HG03064 (cell line): ENCODE results near the gene SYCE3.

Source experiments
- ATAC-seq: cut with Tn5 transposase; IDR thresholded peaks from one replicate; pipeline ENCODE4 v1.9.1; 2021; ENCODE audit warnings: low read depth; ENCODE audit not compliant: unreplicated experiment

The SYCE3 gene

DNA sequence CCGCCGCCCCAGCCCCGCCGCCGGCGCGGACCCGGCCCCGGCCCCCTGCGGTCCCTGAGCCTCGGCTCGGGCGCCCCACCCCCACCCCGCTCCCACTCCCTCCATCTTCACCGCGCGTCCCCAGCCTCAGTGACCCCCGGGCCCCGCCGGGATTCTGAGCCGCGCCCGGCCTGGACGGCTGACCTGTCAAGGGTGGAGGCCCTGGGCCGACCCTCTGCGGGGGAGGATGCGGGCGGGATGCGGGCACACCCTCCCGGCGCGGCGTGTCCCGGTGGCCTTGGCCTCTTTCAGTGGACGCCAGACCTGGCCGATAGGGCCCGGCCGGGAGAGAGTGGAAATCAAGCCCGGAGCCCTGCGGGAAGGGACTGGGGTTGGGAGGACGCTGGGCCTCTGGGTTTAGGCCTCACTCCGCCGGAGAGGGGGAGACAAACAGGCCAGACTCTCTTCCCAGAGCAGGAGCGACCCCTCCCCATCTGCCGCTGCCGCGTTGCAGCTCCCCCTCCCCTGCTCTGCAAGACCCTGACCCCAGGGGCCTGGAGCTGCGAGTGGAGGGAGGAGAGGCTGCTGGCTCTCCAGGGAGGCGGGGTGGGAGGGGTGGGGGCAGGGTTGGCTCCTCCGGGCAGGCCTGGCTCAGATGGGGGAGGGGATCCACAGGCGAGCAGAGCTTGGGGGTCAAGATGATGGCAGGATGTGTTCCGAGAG lies 38.4 kb upstream of the SYCE3 start:
- ATAC-seq, result no peak

DNA sequence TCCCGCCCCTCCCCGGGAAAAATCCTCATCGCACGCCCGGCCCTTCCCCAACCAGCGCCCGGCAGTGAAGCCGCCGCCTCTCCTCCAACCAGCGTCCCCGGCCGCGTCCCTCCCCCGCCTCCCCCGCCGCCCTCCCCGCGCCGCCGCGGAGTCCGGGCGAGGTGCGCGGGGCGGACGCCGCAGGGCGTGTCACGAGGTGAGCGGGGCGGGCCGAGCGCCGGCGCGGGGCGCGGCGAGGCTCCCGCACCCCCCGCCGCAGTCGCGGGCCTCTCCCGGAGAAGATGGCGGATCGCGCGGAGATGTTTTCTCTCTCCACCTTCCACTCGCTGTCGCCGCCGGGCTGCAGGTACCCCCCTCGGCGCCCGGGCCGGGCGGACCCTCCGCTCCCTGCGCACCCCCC lies 37.8 kb upstream of the SYCE3 start, which contains the start of gene MAPK8IP2:
MAPK8IP2 (plus strand) TSS at position 256 of the 400 bp plus-strand sequence; CDS start at position 282, 26 bp downstream.
- ATAC-seq, result no peak

DNA sequence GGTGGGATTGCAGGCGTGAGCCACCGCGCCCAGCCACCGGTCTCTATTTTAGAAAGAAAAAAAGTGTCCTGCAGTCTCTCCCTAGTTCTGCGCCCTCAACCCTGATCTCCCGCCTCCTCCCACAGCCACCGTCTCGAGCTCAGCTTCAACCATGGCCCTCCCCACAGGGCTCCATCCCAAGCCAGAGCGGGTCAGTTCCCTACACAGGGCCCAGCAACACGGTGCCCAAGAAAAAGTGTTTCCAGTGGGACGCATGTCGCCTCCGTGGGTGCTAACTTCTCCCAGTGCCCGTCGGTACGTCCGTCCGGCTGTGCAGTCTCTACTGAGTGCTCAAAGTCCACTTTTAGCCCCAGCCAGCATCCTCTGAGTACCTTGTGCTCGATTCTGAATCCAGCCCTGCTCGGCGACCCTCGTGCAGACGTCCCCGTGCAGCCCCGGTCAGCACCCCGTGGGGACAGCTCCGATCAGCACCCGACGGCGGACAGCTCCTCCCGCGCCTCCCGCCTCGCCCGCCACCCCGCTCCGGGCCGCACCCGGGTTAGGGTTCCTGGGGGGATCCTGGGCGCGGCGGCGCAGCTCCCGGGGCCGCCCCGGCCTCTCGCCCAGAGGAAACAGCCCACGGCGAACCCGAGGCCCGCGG lies 37.2 kb upstream of the SYCE3 start:
- ATAC-seq, result no peak

DNA sequence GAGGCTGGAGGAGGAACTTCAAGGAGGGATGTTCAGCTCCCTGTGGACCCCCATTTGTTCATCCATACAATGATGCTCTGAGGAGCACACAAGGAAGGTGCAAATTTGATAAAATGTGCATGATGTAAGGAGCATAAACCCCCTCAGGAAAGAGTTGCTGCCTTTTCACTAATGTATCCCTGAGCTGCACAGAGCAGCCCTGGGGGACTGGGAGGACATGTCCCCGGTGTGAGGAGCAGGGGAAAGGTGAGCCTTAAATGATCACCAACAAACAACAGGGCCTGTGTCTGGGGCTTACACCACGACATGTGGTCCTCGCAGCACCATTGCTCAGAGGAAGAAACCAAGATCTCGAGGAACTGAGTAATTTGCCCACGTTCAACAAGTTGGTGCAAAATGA lies 34.4 kb upstream of the SYCE3 start:
- no peak for ATAC-seq

DNA sequence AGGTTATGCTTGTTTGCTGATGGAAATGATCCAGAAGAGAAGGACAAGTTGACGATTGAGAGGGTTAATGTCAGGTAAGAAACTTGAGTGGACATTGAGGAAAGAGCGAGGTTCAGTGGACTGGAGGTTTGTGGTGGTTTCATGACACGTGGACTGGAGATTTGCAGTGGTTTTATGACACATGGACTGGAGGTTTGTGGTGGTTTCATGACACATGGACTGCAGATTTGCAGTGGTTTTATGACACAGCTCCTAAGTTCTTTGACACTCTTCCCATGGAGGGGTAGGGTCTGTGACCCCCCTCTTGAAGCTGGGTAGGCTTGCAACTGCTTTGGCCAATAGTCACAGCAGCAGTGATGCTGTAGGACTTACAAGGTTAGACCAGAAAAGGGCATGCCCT lies 32.5 kb upstream of the SYCE3 start:
- no peak for ATAC-seq

DNA sequence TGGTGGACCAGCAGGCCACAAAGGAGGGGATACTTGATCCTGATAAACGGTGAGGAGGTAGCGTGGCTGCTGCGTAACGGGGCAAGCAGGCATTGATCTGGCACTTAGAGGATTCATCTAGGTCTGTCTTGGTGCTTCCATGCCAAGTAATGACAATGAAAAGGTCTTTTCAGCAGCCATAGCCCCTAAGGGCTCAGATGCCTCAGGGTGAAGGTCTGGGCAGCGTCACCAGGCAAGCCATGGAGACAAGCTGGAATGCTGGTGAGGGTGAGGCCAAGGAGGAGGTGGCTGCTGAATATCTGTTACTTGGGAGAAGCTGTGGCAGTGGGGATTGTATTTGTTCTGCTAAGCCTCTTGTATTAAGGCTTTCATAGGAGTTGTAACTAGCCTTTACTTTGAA lies 24.7 kb upstream of the SYCE3 start:
- no peak for ATAC-seq

DNA sequence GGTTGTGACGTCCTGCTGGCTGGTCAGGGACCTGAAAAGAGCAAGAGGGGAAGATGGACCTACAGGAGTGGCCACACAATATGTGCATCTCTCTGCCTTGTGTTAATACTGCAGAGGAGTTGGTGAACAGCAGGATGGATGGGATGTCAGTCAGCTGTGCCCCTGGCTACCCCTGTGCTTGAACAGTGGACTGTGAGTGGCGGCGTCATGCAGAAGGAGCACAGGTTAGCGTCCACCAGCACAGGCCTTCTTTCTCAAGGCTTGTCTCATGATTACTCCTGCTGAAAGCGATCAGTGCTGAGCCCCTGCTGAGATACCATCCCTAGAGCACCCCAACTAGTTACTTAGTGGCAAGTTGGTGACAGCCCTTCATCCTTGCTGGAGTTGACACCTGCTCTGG lies 23.7 kb upstream of the SYCE3 start:
- ATAC-seq, result no peak

DNA sequence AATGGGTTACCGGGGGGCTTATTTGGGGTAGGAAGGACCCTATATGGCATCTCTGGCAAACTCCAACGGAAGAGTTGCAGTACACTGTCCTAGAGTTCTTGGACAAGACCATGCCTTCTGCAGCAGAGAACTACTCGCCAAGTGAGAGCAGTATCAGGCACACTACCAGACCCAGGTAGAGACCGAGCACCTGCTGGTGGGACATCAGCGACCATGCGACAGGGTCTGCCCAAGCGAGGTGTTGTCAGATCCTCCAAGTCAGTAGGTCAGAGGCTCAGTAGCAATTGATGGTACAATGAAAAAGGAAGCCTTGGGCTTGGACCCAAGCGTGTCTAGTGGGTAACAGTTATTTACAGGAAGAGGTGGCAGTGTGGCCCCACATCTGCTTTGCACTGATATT lies 23.1 kb upstream of the SYCE3 start:
- ATAC-seq, result no peak

DNA sequence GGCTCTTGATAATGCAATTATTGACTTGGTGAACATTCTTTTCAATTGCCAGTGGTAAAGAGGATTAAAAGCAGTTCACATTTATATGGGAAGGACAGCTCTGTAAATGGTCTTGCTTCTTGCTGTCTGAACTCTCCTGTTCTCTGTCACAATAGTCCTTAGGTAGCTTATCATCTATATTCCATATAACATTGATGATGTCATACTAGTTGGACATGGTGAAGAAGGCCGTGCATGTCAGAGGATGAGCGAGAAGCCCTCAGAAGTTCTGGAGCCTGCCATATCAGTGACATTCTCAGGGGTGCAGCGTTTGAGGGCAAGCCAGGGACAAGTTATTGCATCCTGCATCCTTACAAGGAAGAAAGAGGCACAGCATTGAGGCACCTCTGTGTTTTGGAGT lies 22.5 kb upstream of the SYCE3 start:
- no peak for ATAC-seq

DNA sequence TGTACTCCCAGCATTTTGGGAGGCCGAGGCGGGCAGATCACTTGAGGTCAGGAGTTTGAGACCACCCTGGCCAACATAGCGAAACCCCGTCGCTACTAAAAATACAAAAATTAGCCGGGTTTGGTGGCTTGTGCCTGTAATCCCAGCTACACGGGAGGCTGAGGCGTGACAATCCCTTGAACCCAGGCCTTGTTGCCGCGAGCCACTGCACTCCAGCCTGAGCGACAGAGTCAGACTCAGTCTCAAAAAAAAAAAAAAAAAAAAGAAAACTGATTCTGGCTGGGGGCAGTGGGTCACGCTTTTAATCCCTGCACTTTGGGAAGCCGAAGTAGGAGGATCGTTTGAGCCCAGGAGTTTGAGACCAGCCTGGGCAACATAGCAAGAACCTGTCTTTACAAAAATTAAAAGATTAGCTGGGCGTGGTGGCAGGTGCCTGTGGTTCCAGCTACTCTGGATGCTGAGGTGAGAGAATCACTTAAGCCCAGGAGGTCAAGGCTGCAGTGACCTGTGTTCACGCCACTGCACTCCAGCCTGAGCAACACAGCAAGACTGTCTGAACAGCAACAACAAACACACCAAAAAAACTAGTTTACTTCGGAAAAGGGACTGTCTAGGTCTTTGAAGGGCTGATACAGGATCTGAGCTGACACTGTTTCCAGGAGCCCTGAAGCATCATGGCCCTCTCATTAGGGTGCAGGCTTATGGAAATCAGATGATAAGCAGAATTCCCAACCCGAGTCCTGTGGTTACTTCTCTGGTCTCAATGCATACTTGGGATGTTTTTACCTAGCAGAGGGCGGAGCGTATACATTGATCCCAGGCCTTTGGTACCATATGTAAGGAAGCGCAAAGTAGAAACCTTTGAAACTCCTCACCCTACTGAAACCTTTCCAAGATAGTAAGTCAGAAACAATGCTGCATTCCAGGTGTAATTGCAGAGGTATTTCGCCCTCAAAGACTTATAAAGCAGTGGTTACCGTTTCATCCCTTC lies 21.7 kb upstream of the SYCE3 start:
- no peak for ATAC-seq

DNA sequence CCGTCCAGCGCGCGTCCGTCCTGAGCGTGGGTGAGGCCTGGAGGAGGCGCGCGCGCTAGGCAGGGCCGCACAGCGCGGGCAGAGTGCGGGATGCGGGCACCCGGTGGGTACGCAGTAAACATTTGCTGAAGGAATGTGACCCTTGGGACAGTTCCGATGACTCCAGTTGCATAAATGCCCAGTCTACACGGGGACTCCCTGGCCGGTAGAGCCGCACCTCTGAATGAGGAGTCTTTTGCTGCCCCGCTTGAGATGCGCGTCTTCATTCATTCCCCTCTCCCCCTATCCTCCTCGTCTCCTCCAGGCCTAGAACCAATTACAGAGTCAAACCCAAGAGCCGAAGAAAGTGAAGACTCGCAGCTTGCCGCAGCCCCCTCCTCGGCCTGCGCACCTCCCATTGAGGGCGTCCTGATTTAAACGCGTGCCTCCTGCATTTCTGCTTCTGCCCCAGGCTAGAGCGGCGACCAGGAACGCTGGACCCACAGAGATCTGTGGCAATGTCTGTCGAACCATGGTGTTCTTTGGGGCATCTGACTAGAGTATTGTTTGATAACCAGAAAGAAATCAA lies 20.7 kb upstream of the SYCE3 start:
- peak; percentile 29 for ATAC-seq

DNA sequence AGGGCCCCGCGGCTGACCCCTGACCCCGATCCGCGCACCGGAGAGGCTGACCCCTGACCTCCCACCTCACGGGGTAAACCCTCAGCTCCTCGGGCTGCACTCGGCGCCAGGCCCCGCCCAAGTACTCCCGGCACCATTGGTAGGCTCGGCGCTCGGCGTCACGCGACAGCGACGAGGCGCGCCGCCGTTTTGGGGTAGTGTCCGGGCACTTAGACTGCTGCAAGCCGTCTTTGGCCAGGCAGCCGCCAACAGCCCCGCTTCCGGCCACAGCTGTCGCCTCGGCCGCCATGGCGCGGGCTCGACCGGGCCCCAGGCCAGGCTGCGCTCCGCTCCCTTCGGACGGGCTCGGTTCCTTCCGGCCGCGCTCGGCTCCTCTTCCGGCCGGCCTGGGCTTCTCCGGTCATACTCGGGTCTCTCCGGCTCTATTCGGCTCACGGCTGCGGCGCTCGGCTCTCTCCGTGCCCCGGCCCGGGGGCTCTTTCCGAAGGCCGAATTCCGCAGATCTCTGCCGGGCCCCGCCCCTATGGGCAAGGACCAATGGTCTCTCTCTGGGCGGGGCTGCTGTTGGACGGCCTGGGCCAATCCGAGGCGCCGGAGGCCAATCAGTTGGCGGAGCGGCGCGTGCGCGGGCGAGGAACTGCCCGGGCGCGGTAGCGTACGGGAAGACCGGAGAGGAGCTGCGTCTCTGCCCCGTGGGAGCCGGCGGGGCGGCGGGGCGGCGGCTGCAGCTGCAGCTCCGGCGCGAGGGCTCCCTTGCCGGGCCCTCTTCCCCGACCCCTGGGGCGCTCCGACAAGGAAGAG lies 20.0 kb upstream of the SYCE3 start, which contains the start of gene CHKB:
CHKB (minus strand) TSS at position 357 of the 801 bp plus-strand sequence; CDS start at position 289, 68 bp downstream.
- peak; percentile 80 for ATAC-seq

DNA sequence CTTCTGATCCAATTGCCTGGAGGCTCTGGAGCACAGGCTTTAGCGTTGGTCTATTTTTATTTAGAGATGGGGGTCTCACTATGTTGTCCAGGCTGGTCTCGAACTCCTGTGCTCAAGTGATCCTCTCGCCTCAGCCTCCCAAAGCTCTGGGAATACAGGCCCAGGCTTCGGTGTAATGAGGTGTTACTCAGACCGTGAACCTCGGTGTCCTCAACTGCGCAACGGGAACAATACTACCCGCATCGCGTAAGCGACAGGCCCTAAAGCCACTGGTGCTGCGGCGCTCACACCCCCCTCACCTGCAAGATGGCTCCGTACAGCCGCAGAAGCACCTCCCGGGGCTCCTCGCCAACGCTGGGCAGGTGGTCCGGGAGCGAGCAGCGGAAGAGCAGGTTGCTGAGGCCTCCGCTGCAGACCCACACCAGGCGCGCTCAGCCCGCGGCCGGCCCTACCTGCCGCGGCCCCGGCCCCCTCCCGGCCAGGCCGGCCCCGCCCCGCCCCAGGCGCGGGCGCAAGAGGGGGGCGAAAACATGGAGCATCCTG lies 19.3 kb upstream of the SYCE3 start:
- no peak for ATAC-seq

DNA sequence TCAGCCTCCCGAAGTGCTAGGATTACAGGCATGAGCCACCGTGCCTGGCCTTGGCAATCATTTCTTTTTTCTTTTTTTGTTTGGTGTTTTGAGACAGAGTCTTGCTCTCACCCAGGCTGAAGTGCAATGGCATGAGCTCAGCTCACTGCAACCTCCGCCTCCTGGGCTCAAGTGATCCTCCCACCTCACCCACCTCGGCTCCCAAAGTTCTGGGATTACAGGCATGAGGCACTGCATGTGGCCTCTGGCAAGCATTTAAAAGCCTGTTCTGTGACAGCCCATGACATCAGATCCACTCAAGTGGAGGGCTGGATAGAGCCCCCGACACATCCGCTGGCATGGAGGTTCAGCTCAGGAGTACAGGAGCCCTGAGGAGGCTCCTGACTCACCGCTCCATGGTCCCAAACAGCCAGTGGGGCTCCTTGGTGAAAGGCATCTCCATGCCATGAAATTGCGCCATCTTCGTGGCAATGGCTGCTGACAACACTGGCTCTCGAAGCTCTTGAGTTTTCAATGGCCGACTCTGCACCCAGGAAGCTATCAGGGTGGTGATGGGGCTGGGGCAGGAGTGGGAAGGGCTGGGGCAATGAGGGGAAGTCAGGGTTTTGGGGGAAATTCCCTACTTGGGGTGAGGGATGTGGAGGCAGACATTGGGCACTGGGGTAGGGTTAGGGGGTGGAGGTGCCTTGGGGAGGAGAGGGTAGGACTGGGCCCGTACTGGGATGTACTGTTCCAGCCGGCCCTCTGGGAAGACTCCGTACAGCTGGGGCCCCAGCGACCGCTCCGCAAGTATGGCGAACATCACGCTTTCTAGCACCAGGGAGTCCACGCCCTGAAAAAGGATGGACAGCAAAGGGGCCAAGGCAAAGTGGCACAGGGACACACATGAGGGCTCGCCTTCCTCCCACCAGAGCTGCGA lies 18.6 kb upstream of the SYCE3 start:
- ATAC-seq, result no peak

DNA sequence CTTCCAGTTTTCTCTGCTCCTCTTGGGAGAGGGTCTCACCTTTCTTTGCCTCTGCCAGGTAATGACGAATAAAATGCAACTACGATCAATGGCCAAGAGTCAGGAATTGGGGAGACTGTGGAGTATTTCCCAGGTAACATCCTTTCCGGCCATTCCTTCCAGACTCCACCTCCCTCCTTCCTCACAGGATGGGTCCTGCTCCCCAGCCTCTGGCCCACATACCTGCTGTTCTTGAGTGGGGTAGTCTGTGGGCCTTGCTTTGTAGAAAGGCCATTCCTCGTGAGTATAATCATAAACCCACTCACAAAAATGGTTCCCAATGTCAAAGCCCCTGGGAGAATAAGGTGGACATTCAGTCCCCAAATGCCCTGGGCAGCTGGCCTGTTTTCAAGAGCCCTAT lies 17.0 kb upstream of the SYCE3 start:
- no peak for ATAC-seq

DNA sequence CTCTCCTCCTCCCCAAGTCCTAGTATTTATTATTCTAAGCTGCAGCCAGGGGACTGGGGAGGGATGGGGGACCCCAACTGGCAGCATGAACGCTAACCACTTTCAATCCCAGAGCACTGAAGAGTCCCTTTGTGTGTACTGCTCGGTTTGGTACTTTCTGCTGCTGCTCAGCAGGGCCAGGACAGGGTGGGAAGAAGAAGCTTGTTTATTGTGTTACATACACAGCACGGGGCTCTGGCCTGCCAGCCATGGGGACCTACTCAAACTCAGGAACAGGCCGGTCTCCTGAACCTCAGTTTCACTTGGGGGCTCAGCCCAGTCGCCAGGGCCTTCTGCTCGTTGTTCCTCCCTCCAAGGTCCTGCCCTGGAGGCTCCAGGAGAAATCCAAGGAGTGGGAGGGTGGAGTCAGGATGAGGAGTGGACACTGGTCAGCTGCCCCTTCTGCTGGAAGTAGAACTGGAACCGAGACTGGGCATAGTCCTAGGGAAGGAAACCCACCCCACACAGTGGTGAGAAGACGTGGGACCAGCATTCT lies 16.1 kb upstream of the SYCE3 start:
- no peak for ATAC-seq

DNA sequence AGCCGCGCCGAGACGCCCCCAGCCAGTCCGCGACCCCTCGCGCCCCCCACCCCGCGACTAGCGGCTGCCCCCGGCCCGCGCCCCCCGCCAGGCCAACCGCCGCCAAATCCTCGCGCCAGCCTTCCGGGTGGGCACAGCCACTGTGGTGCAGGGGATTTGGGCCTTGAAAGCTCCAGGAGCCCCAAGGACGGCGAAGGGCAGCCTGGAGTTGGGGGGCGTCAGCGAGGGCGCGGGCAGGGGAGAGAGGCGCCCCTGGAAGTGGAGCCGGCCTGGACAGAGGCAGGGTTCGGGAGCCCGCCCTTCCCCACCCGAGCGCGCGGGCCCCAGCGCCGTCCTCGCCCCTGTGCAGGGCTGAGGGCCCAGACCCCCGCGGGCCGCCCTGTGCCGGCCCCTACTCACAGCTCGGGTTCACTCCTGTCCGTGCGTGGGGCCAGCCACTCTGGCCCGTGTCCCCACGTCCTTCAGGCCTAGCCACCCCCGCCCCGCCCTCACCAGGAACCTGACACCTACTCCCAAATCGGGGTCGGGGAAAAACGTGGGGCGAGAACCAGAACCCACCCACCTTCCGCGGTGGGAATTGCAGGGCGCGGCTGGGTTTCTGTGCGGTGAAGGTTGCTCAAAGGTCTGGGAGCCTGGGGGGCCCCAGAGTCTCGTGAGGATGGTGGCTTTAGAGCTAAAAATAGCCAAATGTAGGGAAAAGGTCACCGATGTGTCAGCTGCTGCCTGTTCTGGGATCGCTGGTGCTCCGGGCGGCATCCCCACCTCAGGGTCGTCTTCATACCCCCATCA lies 15.5 kb upstream of the SYCE3 start, which contains the start of gene CPT1B:
CPT1B (minus strand) TSS at position 441 of the 789 bp plus-strand sequence. CDS start 512 bp downstream, outside the sequence.
- no peak for ATAC-seq

DNA sequence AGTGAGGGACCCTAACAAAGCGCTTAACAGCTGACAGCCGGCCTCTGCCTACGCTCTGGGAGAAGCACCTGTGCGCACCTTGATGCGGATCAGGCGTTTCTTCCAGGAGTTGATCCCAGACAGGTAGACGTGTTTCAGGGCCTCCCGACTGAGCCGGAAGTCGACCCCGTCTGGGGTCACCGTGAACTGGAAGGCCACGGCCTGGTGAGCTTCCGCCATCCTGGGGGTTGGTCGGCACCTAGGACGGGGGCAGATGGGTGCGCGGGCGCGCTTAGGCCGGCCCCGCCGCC lies 14.9 kb upstream of the SYCE3 start:
- ATAC-seq, result no peak
